Measurements from ENCODE around the gene TUBE1. TPM values are rescaled to one million over a fixed set of nuclear protein-coding genes. Genes with fewer than 3 reads are reported as not detected.

The TUBE1 gene
- total RNA-seq, 1 donor from 2014 or later = 49.0 TPM

- Histone ChIP-seq H3K9me3 (ENCODE audit: low read depth) (no peaks in the 10 kb centered on the region), H3K79me2 (ENCODE audit: low read depth) (no peaks in the 10 kb centered on the region), H3F3A (ENCODE audit: low read depth) (no peaks in the 10 kb centered on the region), H4K20me1 (ENCODE audit: low read depth) (no peaks in the 10 kb centered on the region), H3K27me3 (peaks cover 9% of the 10 kb centered on the region), H3K9ac (no peak overlapping the region), H3K36me3 (no peaks in the 10 kb centered on the region), H3K4me3 (no peak overlapping the region), H2AFZ (replicated peaks) (no peak overlapping the region), H3K4me1 (no peaks in the 10 kb centered on the region), H3K27ac (no peak overlapping the region), H3K4me2 (no peak overlapping the region)
- H3K9me3 Mint-ChIP-seq = no peaks in the 10 kb centered on the region
- TF ChIP-seq, protein P1, sequence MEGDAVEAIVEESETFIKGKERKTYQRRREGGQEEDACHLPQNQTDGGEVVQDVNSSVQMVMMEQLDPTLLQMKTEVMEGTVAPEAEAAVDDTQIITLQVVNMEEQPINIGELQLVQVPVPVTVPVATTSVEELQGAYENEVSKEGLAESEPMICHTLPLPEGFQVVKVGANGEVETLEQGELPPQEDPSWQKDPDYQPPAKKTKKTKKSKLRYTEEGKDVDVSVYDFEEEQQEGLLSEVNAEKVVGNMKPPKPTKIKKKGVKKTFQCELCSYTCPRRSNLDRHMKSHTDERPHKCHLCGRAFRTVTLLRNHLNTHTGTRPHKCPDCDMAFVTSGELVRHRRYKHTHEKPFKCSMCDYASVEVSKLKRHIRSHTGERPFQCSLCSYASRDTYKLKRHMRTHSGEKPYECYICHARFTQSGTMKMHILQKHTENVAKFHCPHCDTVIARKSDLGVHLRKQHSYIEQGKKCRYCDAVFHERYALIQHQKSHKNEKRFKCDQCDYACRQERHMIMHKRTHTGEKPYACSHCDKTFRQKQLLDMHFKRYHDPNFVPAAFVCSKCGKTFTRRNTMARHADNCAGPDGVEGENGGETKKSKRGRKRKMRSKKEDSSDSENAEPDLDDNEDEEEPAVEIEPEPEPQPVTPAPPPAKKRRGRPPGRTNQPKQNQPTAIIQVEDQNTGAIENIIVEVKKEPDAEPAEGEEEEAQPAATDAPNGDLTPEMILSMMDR (IDR thresholded peaks at IDR 0.05) = no peak
- no peak for TF ChIP-seq EZH2phosphoT487 (IDR thresholded peaks at IDR 0.05)
- no peak for TF ChIP-seq EZH2 (IDR thresholded peaks at IDR 0.05)
- peaks cover 10% of the 10 kb centered on the region for H3K27me3 Mint-ChIP-seq (ENCODE audit: insufficient read depth, low read depth)
- no peak overlapping the region for H3K4me3 Mint-ChIP-seq
- H3K27ac Mint-ChIP-seq = no peak overlapping the region
- peaks cover 13% of the 10 kb centered on the region for H3K4me1 Mint-ChIP-seq
- H3K36me3 Mint-ChIP-seq = no peaks in the 10 kb centered on the region
- no peak for DNase-seq (ENCODE audit: low spot score)
Measured at GRCh38 chr6:112033791-112034615, 53.3 kb downstream of the TUBE1 start.

- H4K20me1 ChIP-seq (ENCODE audit: low read depth) = no peaks in the 10 kb centered on the region
- no peaks in the 10 kb centered on the region for H3K36me3 ChIP-seq
- no peaks in the 10 kb centered on the region for H3K36me3 Mint-ChIP-seq
- H3K27ac ChIP-seq = no peak overlapping the region
- H3K4me2 ChIP-seq = no peak overlapping the region
- no peak overlapping the region for H3K9ac ChIP-seq
- no peak for DNase-seq (ENCODE audit: low spot score)
- no peak overlapping the region for H3K4me3 Mint-ChIP-seq
- TF ChIP-seq, protein P1 (IDR thresholded peaks at IDR 0.05) = no peak
- no peak for TF ChIP-seq EZH2phosphoT487 (IDR thresholded peaks at IDR 0.05)
- TF ChIP-seq EZH2 (IDR thresholded peaks at IDR 0.05) = no peak
- no peak overlapping the region for H3K27ac Mint-ChIP-seq
- no peak overlapping the region for H3K4me3 ChIP-seq
- peaks cover 3% of the 10 kb centered on the region for H3K9me3 Mint-ChIP-seq
- peaks cover 10% of the 10 kb centered on the region for H3K4me1 Mint-ChIP-seq
- peaks cover 9% of the 10 kb centered on the region for H3K27me3 ChIP-seq
- no peak overlapping the region for H2AFZ ChIP-seq (replicated peaks)
- H3K79me2 ChIP-seq (ENCODE audit: low read depth) = no peaks in the 10 kb centered on the region
- peaks cover 9% of the 10 kb centered on the region for H3K27me3 Mint-ChIP-seq (ENCODE audit: insufficient read depth, low read depth)
- H3K9me3 ChIP-seq (ENCODE audit: low read depth) = no peaks in the 10 kb centered on the region
- no peaks in the 10 kb centered on the region for H3K4me1 ChIP-seq
- H3F3A ChIP-seq (ENCODE audit: low read depth) = no peaks in the 10 kb centered on the region
Measured at GRCh38 chr6:112032728-112033127, 54.6 kb downstream of the TUBE1 start.

- no peaks in the 10 kb centered on the region for H3F3A ChIP-seq (ENCODE audit: low read depth)
- peaks cover 9% of the 10 kb centered on the region for H3K27me3 ChIP-seq
- H3K4me1 ChIP-seq = no peaks in the 10 kb centered on the region
- H3K4me3 ChIP-seq = no peak overlapping the region
- Mint-ChIP-seq H3K36me3 (no peaks in the 10 kb centered on the region), H3K4me1 (peaks cover 10% of the 10 kb centered on the region), H3K27ac (no peak overlapping the region), H3K4me3 (no peak overlapping the region), H3K9me3 (peaks cover 3% of the 10 kb centered on the region), H3K27me3 (ENCODE audit: insufficient read depth, low read depth) (peaks cover 8% of the 10 kb centered on the region)
- H3K9ac ChIP-seq = no peak overlapping the region
- no peaks in the 10 kb centered on the region for H4K20me1 ChIP-seq (ENCODE audit: low read depth)
- no peak for DNase-seq (ENCODE audit: low spot score)
- H3K79me2 ChIP-seq (ENCODE audit: low read depth) = no peaks in the 10 kb centered on the region
- H2AFZ ChIP-seq (replicated peaks) = no peak overlapping the region
- no peaks in the 10 kb centered on the region for H3K9me3 ChIP-seq (ENCODE audit: low read depth)
- TF ChIP-seq EZH2 (IDR thresholded peaks at IDR 0.05) = no peak
- TF ChIP-seq EZH2phosphoT487 (IDR thresholded peaks at IDR 0.05) = no peak
- TF ChIP-seq, protein P1 (IDR thresholded peaks at IDR 0.05) = no peak
- no peak overlapping the region for H3K27ac ChIP-seq
- H3K36me3 ChIP-seq = no peaks in the 10 kb centered on the region
- H3K4me2 ChIP-seq = no peak overlapping the region
Measured at GRCh38 chr6:112031960-112032359, 55.3 kb downstream of the TUBE1 start.
